ENCODE data around the gene IARS1. TPM values are rescaled to one million over a fixed set of nuclear protein-coding genes. Genes with fewer than 3 reads are reported as not detected.

Gene IARS1
- total RNA-seq, 2 experiments from 2014 or later = 330 to 352 TPM

DNA sequence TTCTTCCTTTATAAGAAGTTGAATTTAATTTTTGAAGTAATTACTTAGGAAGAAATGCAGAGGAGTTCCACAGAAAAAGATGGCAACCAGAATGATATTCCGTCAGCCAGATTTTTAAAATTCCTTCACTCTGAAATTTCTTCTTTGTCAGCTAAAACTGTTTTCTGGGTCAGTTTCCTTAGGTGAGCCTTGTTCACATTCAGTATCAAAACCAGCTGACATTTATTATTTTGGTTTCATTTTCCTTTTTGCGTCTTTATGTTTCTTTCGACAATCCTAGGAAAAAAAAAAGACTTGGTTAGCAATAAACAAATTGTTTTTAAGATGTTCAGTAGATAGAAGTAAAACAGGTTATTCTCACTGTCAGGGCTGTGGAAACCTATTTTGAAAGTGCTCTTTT is 4.1 kb upstream of the IARS1 start:
- Histone ChIP-seq H2AFZ (ENCODE audit: low read length) (no peak overlapping the region), H3K9me2 (ENCODE audit: insufficient read depth, low read length) (no peaks in the 10 kb centered on the region), H3K4me2 (ENCODE audit: low read length) (no peak overlapping the region), H3K79me2 (ENCODE audit: insufficient read depth, low read depth, low read length) (peaks cover 55% of the 10 kb centered on the region), H3K9me3 (ENCODE audit: low read length) (no peaks in the 10 kb centered on the region), H3K27ac (ENCODE audit: low read depth, low read length, poor library complexity, severe bottlenecking) (no peak overlapping the region), H3K36me3 (ENCODE audit: insufficient read depth, low read length) (peaks cover 68% of the 10 kb centered on the region), H3K4me3 (ENCODE audit: low read depth, low read length, poor library complexity, severe bottlenecking) (no peak overlapping the region), H4K20me1 (ENCODE audit: insufficient read depth, low read length) (peaks cover 3% of the 10 kb centered on the region; the same call in 1 of the 2 replicates), H3K4me1 (ENCODE audit: insufficient read depth, low read length, poor library complexity, severe bottlenecking) (peaks cover 59% of the 10 kb centered on the region)
- ChIA-PET CTCF (ENCODE audit: unreplicated experiment) (no interaction called here), POLR2A (interaction anchor here (0.7 kb wide), 1 partner anchor 46 kb away, joined by 3 read pairs; no protein-coding TSS in a partner anchor)
- intact Hi-C loops (cut with micrococcal nuclease; ENCODE audit: unreplicated experiment) = no loop called here
- no TSS peak for BruUV-seq (replicated peaks)
- no peak for DNase-seq (ENCODE audit: low spot score)
- no peak for TF ChIP-seq EZH2phosphoT487 (IDR thresholded peaks at IDR 0.05; ENCODE audit: borderline replicate concordance, low read depth, low read length)
- TF ChIP-seq, protein P1, sequence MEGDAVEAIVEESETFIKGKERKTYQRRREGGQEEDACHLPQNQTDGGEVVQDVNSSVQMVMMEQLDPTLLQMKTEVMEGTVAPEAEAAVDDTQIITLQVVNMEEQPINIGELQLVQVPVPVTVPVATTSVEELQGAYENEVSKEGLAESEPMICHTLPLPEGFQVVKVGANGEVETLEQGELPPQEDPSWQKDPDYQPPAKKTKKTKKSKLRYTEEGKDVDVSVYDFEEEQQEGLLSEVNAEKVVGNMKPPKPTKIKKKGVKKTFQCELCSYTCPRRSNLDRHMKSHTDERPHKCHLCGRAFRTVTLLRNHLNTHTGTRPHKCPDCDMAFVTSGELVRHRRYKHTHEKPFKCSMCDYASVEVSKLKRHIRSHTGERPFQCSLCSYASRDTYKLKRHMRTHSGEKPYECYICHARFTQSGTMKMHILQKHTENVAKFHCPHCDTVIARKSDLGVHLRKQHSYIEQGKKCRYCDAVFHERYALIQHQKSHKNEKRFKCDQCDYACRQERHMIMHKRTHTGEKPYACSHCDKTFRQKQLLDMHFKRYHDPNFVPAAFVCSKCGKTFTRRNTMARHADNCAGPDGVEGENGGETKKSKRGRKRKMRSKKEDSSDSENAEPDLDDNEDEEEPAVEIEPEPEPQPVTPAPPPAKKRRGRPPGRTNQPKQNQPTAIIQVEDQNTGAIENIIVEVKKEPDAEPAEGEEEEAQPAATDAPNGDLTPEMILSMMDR (conservative IDR thresholded peaks at IDR 0.05; ENCODE audit: low read length) = no peak

- Histone ChIP-seq H3K4me2 (ENCODE audit: low read length) (peak overlapping the region; percentile 92), H3K9me3 (ENCODE audit: low read length) (no peaks in the 10 kb centered on the region), H3K36me3 (ENCODE audit: insufficient read depth, low read length) (peaks cover 68% of the 10 kb centered on the region), H3K9me2 (ENCODE audit: insufficient read depth, low read length) (no peaks in the 10 kb centered on the region), H3K79me2 (ENCODE audit: insufficient read depth, low read depth, low read length) (peaks cover 73% of the 10 kb centered on the region), H4K20me1 (ENCODE audit: insufficient read depth, low read length) (peaks cover 19% of the 10 kb centered on the region; the same call in 1 of the 2 replicates), H3K4me3 (ENCODE audit: low read depth, low read length, poor library complexity, severe bottlenecking) (no peak overlapping the region), H2AFZ (ENCODE audit: low read length) (no peak overlapping the region), H3K4me1 (ENCODE audit: insufficient read depth, low read length, poor library complexity, severe bottlenecking) (peaks cover 74% of the 10 kb centered on the region), H3K27ac (ENCODE audit: low read depth, low read length, poor library complexity, severe bottlenecking) (peak overlapping the region; percentile 92)
- peak; percentile 74 for DNase-seq (ENCODE audit: low spot score)
- CTCF ChIA-PET (ENCODE audit: unreplicated experiment) = no interaction called here
- BruUV-seq (replicated peaks) = no TSS peak
- TF ChIP-seq, protein P1 (conservative IDR thresholded peaks at IDR 0.05; ENCODE audit: low read length) = no peak
- no peak for TF ChIP-seq EZH2phosphoT487 (IDR thresholded peaks at IDR 0.05; ENCODE audit: borderline replicate concordance, low read depth, low read length)
- POLR2A ChIA-PET = interaction anchor here (1.5 to 2.4 kb wide), 2 partner anchors 14 to 31 kb away, joined by 4 to 6 read pairs; partner anchors contain the start of gene CENPP
- intact Hi-C loops (cut with micrococcal nuclease; ENCODE audit: unreplicated experiment) = no loop called here
Measured at GRCh38 chr9:92295827-92296258, 2.3 kb upstream of the IARS1 start.

- Histone ChIP-seq H3K4me2 (ENCODE audit: low read length) (peak overlapping the region; percentile 92), H3K4me1 (ENCODE audit: insufficient read depth, low read length, poor library complexity, severe bottlenecking) (peaks cover 76% of the 10 kb centered on the region), H3K9me3 (ENCODE audit: low read length) (no peaks in the 10 kb centered on the region), H4K20me1 (ENCODE audit: insufficient read depth, low read length) (peaks cover 24% of the 10 kb centered on the region; the same call in 1 of the 2 replicates), H2AFZ (ENCODE audit: low read length) (no peak overlapping the region), H3K4me3 (ENCODE audit: low read depth, low read length, poor library complexity, severe bottlenecking) (peak overlapping the region; percentile 91), H3K79me2 (ENCODE audit: insufficient read depth, low read depth, low read length) (peaks cover 78% of the 10 kb centered on the region), H3K9me2 (ENCODE audit: insufficient read depth, low read length) (no peaks in the 10 kb centered on the region), H3K27ac (ENCODE audit: low read depth, low read length, poor library complexity, severe bottlenecking) (peak overlapping the region; percentile 92), H3K36me3 (ENCODE audit: insufficient read depth, low read length) (peaks cover 68% of the 10 kb centered on the region)
- DNase-seq (ENCODE audit: low spot score) = no peak
- intact Hi-C loops (cut with micrococcal nuclease; ENCODE audit: unreplicated experiment) = no loop called here
- ChIA-PET CTCF (ENCODE audit: unreplicated experiment) (no interaction called here), POLR2A (interaction anchor here (0.5 to 2.4 kb wide), 3 partner anchors 14 to 248 kb away, joined by 3 to 6 read pairs (median 4); partner anchors contain the start of gene CENPP)
- no peak for TF ChIP-seq EZH2phosphoT487 (IDR thresholded peaks at IDR 0.05; ENCODE audit: borderline replicate concordance, low read depth, low read length)
- TF ChIP-seq, protein P1 (conservative IDR thresholded peaks at IDR 0.05; ENCODE audit: low read length) = no peak
- BruUV-seq (replicated peaks) = no TSS peak
Measured at GRCh38 chr9:92295240-92295790, 1.8 kb upstream of the IARS1 start.

All from OCI-LY7 (cell line).